ENCODE data around the gene SHC4.
"Not testable (repeated sequence)": the region's sequence is repeated elsewhere in the genome, so short reads cannot be mapped to it uniquely, and the experiment has no call there.

Gene SHC4

DNA sequence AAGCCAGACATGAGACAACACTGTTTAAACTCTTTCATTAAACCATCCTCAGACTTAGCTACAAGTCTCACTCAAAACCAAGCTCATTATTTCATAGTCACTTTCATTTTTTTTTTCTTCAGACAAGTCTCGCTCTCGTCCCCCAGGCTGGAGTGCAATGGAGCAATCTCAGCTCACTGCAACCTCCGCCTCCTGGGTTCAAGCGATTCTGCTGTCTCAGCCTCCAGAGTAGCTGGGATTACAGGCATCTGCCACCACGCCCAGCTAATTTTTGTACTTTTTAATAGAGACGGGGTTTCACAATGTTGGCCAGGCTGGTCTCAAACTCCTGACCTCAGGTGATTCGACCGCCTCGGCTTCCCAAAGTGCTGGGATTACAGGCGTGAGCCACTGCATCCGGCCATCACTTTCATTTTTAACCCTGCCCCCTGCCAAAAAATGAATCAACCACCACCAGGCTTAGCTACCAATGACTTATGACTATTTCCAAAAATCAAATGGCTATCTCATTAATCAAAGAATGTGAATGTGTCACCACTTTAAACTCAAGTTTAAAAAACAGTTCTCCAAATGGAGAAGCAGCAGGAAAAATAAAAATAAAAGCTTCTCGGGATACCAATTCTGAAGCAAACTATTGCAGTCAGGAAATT lies 173.1 kb downstream of the SHC4 start:
- DNase-seq: not testable (repeated sequence)

DNA sequence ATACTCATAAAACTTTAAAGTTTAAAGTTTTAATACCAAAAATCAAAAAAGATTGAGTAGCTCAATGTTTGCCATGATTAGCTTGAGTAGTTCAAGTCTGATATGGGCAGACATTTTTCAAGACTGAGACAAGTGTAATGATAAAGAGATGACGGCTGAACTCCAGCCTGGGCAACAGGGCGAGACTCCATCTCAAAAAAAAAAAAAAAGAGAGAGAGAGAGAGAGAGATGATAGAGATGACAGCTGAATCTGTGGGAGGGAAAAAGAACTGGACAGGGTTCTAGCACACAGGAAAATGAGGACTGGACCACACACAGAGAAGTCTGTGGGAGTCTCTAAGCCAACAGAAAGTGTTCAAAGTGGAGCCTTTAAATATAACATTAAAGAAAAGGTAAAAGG lies 178.0 kb downstream of the SHC4 start:
- DNase-seq: no peak

DNA sequence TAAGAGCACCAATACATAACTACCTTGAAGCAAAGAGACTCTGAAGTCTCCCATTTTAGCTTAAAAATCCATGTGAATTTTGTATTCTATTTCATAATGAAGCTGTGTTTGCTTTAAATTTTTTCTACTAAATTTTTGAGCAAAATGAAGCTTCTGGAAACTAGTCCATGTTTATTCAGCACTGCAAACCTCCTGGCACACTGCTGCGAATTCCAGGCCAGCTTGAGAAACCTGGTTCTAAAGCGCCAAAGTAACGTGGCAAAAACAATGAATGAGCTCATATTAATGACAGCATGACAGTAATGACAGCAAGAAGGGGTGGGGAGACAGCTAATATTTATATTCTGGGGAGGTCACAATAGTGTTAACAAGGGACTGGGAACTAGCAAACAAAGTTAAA lies 178.5 kb downstream of the SHC4 start:
- DNase-seq: no peak

DNA sequence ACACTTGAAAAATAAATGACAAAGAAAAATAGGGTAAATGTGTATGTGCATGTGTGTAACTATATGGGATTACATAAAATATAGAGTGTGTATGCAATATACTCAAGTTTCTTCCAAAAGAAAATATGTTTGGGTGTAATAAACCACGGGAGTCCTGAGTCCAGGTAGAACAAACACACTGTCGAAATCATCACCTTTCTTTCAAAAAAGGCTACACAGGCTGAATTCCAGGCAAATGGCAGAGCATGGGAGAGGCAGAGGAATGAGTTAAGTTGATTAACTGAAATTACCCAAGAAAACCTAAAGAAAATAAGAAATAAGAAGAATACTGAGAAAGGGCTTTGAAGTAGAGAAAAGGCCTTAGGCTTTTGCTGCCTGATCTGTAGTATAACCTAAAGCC lies 179.0 kb downstream of the SHC4 start:
- DNase-seq: no peak

DNA sequence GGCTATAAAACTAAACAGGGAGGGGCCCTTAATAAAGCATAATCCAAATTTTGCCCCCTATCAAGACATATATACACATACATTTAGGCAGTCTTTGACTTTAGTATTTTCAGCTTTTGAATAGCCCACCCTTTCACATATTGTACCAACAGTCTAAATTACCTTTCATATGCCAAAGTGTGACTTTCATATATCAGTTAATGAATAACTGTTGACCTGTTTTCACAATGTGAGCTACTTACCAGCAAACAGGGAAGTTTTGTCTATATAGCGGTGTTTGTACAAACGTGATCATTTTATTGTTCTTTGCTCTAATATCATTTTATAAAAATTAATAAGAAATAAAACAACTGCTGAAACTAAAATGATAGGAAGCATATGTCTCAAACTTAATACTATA lies 180.8 kb downstream of the SHC4 start:
- no peak for DNase-seq

DNA sequence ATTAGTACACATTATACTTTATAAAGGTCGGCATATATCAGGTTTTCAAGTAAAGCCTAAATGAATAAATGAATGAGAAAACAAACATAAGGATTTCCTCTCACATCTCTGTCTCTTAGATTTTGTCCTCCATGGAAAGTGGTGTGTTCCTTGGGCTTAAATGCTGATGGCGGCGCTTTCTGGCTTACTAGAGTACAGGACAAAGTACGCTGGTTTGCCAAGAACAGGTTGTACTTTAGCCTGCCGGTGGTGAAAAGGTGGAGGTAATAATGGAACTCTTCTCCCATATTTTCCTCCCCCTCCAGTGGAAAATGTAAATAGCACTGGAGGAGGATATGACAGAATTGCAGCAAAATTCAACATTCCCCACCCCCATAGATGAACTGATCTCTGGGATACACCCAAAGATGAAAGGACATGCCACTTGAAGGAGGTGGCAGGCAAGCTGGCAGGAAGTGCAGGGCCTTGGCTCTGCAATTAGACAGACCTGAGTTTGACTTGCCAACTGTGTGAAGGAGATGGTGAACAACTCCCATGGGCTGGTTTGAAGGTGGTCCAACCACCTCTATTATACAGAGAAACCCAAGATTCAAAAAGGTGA lies 182.1 kb downstream of the SHC4 start:
- no peak for DNase-seq

DNA sequence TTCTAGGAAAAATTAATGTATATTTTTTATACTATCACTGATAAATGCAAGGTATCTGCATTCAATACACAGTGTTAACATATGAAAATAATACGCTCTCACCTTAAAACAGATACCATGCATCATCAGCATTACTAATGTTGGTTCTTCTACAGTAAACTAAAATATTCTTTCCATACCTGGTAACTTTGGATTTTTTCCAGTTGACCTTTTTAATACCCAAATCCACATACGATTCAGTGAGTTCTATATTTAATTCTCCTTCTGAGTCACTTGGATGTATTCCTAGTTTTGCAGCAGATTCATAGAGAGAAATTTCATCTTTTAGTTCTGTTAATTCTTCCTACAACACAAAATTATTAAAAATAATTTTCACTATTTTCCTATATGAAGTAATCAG lies 182.7 kb downstream of the SHC4 start:
- DNase-seq: no peak

DNA sequence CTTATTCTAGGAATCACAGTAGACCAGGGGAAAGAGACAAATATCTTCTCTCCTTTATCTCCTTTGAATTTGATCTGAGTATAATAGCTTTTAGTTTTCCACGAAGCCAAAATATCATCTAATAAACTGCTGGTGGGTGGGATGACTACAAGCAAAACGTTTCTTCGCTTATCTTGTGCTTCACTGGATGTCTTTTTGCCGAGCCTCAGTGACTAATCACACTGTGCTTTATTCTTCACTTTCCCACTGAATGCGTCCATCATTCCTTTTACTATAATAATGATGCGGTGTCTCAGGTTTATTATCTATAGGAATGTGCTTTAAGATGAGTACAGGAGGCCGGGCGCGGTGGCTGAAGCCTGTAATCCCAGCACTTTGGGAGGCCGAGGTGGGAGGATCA lies 185.4 kb downstream of the SHC4 start:
- DNase-seq: no peak

DNA sequence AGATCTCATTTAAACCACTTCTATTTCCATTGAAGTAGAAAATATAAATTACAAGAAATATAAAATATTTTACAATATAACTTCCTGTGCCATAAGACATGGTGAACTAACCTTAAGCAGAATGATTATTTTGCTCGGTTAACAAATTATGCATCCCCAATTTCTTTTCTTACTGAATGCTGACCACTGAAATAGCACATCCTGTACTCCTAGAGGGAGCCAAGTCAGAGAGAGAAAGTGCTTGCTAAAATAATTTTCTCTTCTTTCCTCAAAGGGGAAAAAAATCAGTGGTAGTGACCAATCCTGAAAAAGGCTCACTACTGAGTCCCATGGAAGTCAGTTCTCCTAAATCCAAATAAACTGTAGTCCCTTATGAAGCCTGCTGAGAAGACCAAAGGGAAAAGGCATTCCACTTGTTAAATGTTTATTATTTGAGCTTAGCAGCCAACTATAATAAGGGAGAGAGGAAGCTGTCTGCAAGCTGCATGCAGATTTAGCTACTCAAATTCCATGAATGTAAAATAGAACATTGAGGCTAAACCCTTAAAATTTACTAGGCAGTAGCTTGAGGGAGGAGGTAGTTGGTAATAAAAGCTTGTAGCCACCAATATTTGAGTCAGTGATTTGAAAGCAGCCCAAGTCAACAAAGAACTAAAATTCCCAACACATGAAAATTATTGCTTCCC lies 185.9 kb downstream of the SHC4 start:
- no peak for DNase-seq

DNA sequence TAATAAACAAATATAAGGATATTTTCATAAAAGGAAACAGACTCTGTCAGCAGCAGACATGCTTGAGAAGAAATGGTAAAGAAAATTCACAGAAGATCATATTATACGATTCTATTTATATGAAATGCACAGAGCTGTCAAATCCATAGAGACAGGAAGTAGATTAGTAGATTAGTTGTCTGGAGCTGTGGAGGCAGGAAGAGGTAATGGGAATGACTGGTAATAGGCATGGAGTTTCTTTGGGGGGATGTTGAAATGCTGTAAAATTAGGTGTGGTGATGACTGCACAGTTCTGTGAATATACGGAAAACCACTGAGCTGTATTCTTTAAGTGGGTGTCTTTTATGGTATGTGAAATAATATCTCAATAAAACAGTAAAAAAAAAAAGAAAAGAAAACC lies 188.2 kb downstream of the SHC4 start:
- no peak for DNase-seq

DNA sequence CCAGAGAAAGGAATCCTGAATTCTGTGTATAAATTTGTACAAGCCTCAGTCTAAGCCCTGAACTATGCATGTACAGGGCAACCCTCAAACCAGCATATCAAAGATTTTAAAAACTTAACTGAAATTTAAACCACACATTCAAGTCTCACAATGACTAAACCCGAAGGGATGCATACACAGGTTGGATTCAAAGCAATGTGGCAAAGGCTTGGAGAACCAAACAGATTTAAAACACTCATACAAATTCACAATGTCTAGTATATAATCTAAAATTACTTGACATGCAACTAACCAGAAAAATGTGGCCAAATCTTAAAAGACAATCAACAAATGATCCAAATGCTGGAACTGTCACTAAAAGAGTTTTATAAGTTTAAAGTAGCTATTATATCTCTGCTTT lies 189.2 kb downstream of the SHC4 start:
- DNase-seq: no peak

All from activated CD8-positive, alpha-beta memory T cell treated with anti-CD3 and anti-CD28 coated beads, Interleukin-2, amount 50 U/mL, for 4 hours (primary cell).